ENCODE results near the gene CD163L1. TPM values are rescaled to one million over a fixed set of nuclear protein-coding genes. Genes with fewer than 3 reads are reported as not detected.

CD163L1 gene
- total RNA-seq, 2 experiments from 2014 or later = not detected

DNA sequence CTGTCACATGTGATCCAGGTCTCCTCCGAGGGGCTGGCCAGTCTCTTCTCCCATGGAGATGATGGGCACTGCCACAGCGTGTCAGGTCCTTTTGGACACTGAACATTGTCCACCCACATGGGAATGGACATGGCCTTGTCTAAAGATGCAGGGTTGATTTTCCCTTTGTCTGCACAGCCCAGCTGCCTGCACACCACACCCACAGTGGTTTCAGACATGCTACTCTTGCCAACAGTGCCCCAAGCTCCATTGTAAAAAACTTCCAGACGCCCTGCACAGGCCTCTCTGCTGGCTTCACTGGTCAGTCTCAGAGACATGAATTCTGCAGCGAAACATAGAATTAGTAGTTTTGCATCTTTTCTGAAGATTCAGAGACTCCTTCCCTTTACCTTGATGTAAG lies 41.1 kb upstream of the CD163L1 start:
- no peaks in the 10 kb centered on the region for H3K9me2 ChIP-seq (ENCODE audit: insufficient read depth, low read length)
- intact Hi-C loops (cut with micrococcal nuclease; ENCODE audit: unreplicated experiment) = no loop called here
- no peaks in the 10 kb centered on the region for H3K79me2 ChIP-seq (ENCODE audit: insufficient read depth, low read depth, low read length)
- DNase-seq (ENCODE audit: low spot score) = no peak
- ChIA-PET POLR2A (interaction anchor here (0.7 kb wide), 1 partner anchor 433 kb away, joined by 4 read pairs; no protein-coding TSS in a partner anchor), CTCF (ENCODE audit: unreplicated experiment) (no interaction called here)
- H3K4me1 ChIP-seq (ENCODE audit: insufficient read depth, low read length, poor library complexity, severe bottlenecking) = no peaks in the 10 kb centered on the region
- no peaks in the 10 kb centered on the region for H3K9me3 ChIP-seq (ENCODE audit: low read length)
- H3K36me3 ChIP-seq (ENCODE audit: insufficient read depth, low read length) = no peaks in the 10 kb centered on the region
- no peak overlapping the region for H2AFZ ChIP-seq (ENCODE audit: low read length)
- H4K20me1 ChIP-seq (ENCODE audit: insufficient read depth, low read length) = no peaks in the 10 kb centered on the region
- TF ChIP-seq EZH2phosphoT487 (IDR thresholded peaks at IDR 0.05; ENCODE audit: borderline replicate concordance, low read depth, low read length) = no peak
- TF ChIP-seq, protein P1, sequence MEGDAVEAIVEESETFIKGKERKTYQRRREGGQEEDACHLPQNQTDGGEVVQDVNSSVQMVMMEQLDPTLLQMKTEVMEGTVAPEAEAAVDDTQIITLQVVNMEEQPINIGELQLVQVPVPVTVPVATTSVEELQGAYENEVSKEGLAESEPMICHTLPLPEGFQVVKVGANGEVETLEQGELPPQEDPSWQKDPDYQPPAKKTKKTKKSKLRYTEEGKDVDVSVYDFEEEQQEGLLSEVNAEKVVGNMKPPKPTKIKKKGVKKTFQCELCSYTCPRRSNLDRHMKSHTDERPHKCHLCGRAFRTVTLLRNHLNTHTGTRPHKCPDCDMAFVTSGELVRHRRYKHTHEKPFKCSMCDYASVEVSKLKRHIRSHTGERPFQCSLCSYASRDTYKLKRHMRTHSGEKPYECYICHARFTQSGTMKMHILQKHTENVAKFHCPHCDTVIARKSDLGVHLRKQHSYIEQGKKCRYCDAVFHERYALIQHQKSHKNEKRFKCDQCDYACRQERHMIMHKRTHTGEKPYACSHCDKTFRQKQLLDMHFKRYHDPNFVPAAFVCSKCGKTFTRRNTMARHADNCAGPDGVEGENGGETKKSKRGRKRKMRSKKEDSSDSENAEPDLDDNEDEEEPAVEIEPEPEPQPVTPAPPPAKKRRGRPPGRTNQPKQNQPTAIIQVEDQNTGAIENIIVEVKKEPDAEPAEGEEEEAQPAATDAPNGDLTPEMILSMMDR (conservative IDR thresholded peaks at IDR 0.05; ENCODE audit: low read length) = no peak
- no TSS peak for BruUV-seq (replicated peaks)
- no peak overlapping the region for H3K4me2 ChIP-seq (ENCODE audit: low read length)
- no peak overlapping the region for H3K4me3 ChIP-seq (ENCODE audit: low read depth, low read length, poor library complexity, severe bottlenecking)
- no peak overlapping the region for H3K27ac ChIP-seq (ENCODE audit: low read depth, low read length, poor library complexity, severe bottlenecking)

DNA sequence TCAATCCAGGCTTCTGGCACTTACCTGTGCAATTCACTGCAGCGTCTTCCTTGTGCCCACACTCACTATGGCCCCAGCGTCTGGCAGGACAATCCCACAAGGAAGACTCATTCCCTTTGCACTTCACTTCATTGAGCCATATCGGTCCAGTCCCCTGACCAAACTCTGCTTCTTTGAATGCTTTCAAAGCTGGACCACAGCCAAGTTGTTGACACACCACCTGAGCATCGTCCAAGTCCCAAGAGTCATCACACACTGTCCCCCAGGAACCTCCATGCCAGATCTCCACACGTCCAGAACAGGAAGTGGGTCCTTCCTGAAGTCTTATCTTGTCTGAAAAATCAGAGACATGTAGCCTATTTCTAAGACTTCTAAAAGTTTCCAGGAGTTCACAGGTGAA lies 39.4 kb upstream of the CD163L1 start:
- BruUV-seq (replicated peaks) = no TSS peak
- H3K79me2 ChIP-seq (ENCODE audit: insufficient read depth, low read depth, low read length) = no peaks in the 10 kb centered on the region
- H4K20me1 ChIP-seq (ENCODE audit: insufficient read depth, low read length) = no peaks in the 10 kb centered on the region
- intact Hi-C loops (cut with micrococcal nuclease; ENCODE audit: unreplicated experiment) = no loop called here
- no peaks in the 10 kb centered on the region for H3K9me3 ChIP-seq (ENCODE audit: low read length)
- H3K4me3 ChIP-seq (ENCODE audit: low read depth, low read length, poor library complexity, severe bottlenecking) = no peak overlapping the region
- no peak for TF ChIP-seq EZH2phosphoT487 (IDR thresholded peaks at IDR 0.05; ENCODE audit: borderline replicate concordance, low read depth, low read length)
- TF ChIP-seq, protein P1 (conservative IDR thresholded peaks at IDR 0.05; ENCODE audit: low read length) = no peak
- H3K27ac ChIP-seq (ENCODE audit: low read depth, low read length, poor library complexity, severe bottlenecking) = no peak overlapping the region
- no peak overlapping the region for H2AFZ ChIP-seq (ENCODE audit: low read length)
- ChIA-PET POLR2A (no interaction called here), CTCF (ENCODE audit: unreplicated experiment) (no interaction called here)
- H3K4me2 ChIP-seq (ENCODE audit: low read length) = no peak overlapping the region
- no peaks in the 10 kb centered on the region for H3K4me1 ChIP-seq (ENCODE audit: insufficient read depth, low read length, poor library complexity, severe bottlenecking)
- no peaks in the 10 kb centered on the region for H3K9me2 ChIP-seq (ENCODE audit: insufficient read depth, low read length)
- DNase-seq (ENCODE audit: low spot score) = no peak
- H3K36me3 ChIP-seq (ENCODE audit: insufficient read depth, low read length) = no peaks in the 10 kb centered on the region

DNA sequence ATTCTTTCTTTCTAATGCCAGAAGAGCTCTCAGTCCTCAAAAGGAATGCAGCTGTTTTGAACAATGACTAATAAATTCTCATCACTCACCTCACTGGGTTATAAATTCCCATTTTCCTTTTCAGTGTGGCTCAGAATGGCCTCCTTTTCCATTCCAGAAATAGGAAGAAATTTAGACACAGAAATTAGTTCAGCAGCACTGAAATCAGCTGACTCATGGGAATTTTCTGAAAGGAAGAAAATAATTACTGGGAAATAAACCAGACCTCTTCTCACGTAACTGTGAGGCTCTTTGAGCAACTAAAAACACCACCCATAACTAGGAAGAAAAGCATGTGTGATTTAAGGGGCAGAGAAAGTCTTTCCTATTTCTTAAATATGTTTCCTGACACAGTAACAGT lies 35.8 kb upstream of the CD163L1 start:
- ChIA-PET CTCF (ENCODE audit: unreplicated experiment) (no interaction called here), POLR2A (no interaction called here)
- Histone ChIP-seq H3K4me3 (ENCODE audit: low read depth, low read length, poor library complexity, severe bottlenecking) (no peak overlapping the region), H3K4me2 (ENCODE audit: low read length) (no peak overlapping the region), H2AFZ (ENCODE audit: low read length) (no peak overlapping the region), H3K36me3 (ENCODE audit: insufficient read depth, low read length) (no peaks in the 10 kb centered on the region), H3K27ac (ENCODE audit: low read depth, low read length, poor library complexity, severe bottlenecking) (no peak overlapping the region), H3K4me1 (ENCODE audit: insufficient read depth, low read length, poor library complexity, severe bottlenecking) (no peaks in the 10 kb centered on the region), H3K79me2 (ENCODE audit: insufficient read depth, low read depth, low read length) (no peaks in the 10 kb centered on the region), H3K9me2 (ENCODE audit: insufficient read depth, low read length) (no peaks in the 10 kb centered on the region), H3K9me3 (ENCODE audit: low read length) (no peaks in the 10 kb centered on the region), H4K20me1 (ENCODE audit: insufficient read depth, low read length) (no peaks in the 10 kb centered on the region)
- no TSS peak for BruUV-seq (replicated peaks)
- no peak for DNase-seq (ENCODE audit: low spot score)
- TF ChIP-seq EZH2phosphoT487 (IDR thresholded peaks at IDR 0.05; ENCODE audit: borderline replicate concordance, low read depth, low read length) = no peak
- TF ChIP-seq, protein P1 (conservative IDR thresholded peaks at IDR 0.05; ENCODE audit: low read length) = no peak
- intact Hi-C loops (cut with micrococcal nuclease; ENCODE audit: unreplicated experiment) = no loop called here
